Mammary epithelial cell (primary cell): ENCODE measurements around the gene PGA4.

Experiments
- CTCF ChIP-seq, 2 donors: IDR thresholded peaks in 1 of 2; conservative IDR thresholded peaks in 1 of 2; 2 replicates each; pipeline ENCODE4 v1.5.1; 2011 to 2012; ENCODE audit warnings: inconsistent platforms in 2 of 2, low read length in 2 of 2, mild to moderate bottlenecking in 2 of 2, control low read depth in 1 of 2, low read depth in 1 of 2; ENCODE audit not compliant: insufficient read depth in 1 of 2; ENCODE audit errors: extremely low read depth in 1 of 2
- EZH2 ChIP-seq: IDR thresholded peaks from 2 replicates; pipeline ENCODE4 v1.6.1; 2012; ENCODE audit warnings: low read length, inconsistent platforms, borderline replicate concordance

DNA sequence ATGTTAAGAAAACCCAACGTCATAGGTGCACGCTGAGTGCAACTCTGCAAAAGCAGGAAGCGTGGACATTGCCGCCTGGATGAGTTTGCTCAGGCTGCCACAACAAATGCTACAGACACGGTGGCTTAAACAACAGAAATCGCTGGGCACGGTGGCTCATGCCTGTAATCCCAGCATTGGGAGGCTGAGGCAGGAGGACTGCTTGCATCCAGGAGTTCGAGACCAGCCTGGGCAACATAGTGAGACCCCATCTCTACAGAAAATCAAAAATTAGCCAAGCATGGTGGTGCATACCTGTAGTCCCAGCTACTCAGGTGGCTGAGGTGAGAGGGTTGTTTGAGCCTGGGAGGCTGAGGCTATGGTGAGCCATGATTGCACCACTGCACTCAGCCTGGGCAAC is 32.2 kb upstream of the PGA4 start:
- no peak for TF ChIP-seq CTCF (conservative IDR thresholded peaks at IDR 0.05 in 1 of 2, IDR thresholded peaks at IDR 0.05 in 1 of 2; ENCODE audit: extremely low read depth in 1 of 2, insufficient read depth in 1 of 2, low read depth in 1 of 2, low read length in 2 of 2)
- no peak for TF ChIP-seq EZH2
